Neural progenitor cell (in vitro differentiated cells): ENCODE measurements around the gene TMUB1.
A peak's percentile ranks its signal among the peaks of the same experiment; 100 is the strongest.

Experiments used
- EZH2 ChIP-seq: fragments of 200-600 bp; sonication (generic); IDR thresholded peaks from 2 replicates; pipeline ENCODE4 v1.6.1; 2017; ENCODE audit warnings: antibody characterized with exemption, mild to moderate bottlenecking, moderate library complexity
- EZH2phosphoT487 ChIP-seq: fragments of 200-600 bp; sonication (generic); IDR thresholded peaks from 2 replicates; pipeline ENCODE4 v1.6.1; 2017; ENCODE audit warnings: antibody characterized with exemption
- TF ChIP-seq, protein P1 (sequence below): fragments of 200-600 bp; sonication (generic); IDR thresholded peaks from 2 replicates; pipeline ENCODE4 v1.5.1; 2017; ENCODE audit warnings: antibody characterized with exemption, mild to moderate bottlenecking

DNA sequence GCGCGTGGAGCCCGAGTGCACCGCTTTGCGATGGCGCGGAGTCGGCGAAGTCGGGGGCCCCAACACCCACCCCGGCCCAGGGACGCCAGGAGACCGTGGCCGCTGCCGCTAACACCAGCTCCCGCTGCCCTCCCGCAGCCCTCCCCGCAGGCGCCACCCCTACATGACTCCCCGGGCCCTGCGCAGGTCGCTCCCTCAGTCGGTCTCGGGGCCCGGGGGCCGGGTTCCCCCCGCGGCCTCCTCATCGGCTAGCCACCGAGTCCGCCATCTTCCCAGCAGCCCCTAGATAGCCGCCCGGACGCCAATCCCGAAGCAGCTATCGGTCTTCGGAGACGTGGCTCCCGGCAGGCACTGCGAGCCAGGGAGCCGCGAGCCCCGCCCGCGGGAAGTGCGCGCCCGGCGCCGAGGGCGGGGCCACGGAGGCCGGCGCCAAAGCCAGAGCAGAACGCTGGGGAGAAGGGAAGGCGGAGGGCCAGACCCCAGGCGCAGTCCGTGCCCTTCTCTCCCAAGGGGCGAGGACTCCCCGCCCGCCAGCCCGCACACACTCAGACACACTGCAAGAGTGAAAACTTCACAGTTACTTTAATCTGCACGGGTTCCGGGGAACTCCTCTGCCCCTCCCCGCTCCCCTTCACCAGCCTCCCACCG, 2.6 kb downstream of the TMUB1 start, which contains the start of gene FASTK:
- TF ChIP-seq, protein P1, sequence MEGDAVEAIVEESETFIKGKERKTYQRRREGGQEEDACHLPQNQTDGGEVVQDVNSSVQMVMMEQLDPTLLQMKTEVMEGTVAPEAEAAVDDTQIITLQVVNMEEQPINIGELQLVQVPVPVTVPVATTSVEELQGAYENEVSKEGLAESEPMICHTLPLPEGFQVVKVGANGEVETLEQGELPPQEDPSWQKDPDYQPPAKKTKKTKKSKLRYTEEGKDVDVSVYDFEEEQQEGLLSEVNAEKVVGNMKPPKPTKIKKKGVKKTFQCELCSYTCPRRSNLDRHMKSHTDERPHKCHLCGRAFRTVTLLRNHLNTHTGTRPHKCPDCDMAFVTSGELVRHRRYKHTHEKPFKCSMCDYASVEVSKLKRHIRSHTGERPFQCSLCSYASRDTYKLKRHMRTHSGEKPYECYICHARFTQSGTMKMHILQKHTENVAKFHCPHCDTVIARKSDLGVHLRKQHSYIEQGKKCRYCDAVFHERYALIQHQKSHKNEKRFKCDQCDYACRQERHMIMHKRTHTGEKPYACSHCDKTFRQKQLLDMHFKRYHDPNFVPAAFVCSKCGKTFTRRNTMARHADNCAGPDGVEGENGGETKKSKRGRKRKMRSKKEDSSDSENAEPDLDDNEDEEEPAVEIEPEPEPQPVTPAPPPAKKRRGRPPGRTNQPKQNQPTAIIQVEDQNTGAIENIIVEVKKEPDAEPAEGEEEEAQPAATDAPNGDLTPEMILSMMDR = no peak
- TF ChIP-seq EZH2 = peak; percentile 34
- TF ChIP-seq EZH2phosphoT487 = no peak
